Measurements from ENCODE around the gene UTP11. TPM values are rescaled to one million over a fixed set of nuclear protein-coding genes. Genes with fewer than 3 reads are reported as not detected.

UTP11 gene
- total RNA-seq, 1 donor from 2014 or later = 85.3 TPM

GRCh38 chr1:38003261-38004250 lies 9.0 kb upstream of the UTP11 start:
- DNase-seq = peak; percentile 84

GRCh38 chr1:38004284-38005108 lies 8.0 kb upstream of the UTP11 start:
- no peak for DNase-seq

- peak; percentile 93 for DNase-seq
Observed at GRCh38 chr1:38005195-38006007, 7.1 kb upstream of the UTP11 start, which contains the start of gene FHL3. Gene FHL3, minus strand, starts transcription at chr1:38005514. Its CDS starts 6,102 bp downstream, at chr1:37999412.

GRCh38 chr1:38006008-38006828 lies 6.3 kb upstream of the UTP11 start:
- peak; percentile 84 for DNase-seq

GRCh38 chr1:38009088-38009840 lies 3.3 kb upstream of the UTP11 start:
- DNase-seq = peak; percentile 82

GRCh38 chr1:38009841-38010180 lies 2.7 kb upstream of the UTP11 start:
- DNase-seq = no peak

GRCh38 chr1:38013227-38013622 lies 691 bp downstream of the UTP11 start:
- no peak for DNase-seq

- DNase-seq = no peak
Observed at GRCh38 chr1:38014171-38014570, 1.6 kb downstream of the UTP11 start.

- no peak for DNase-seq
Observed at GRCh38 chr1:38014724-38015424, 2.3 kb downstream of the UTP11 start.

- peak; percentile 64 for DNase-seq
Observed at GRCh38 chr1:38015978-38016725, 3.6 kb downstream of the UTP11 start.

GRCh38 chr1:38018864-38019343 lies 6.4 kb downstream of the UTP11 start:
- DNase-seq = no peak

GRCh38 chr1:38020396-38020795 lies 7.9 kb downstream of the UTP11 start:
- DNase-seq = no peak

GRCh38 chr1:38021969-38022368 lies 9.4 kb downstream of the UTP11 start:
- DNase-seq = no peak

- DNase-seq = no peak
Observed at GRCh38 chr1:38022810-38023209, 10.3 kb downstream of the UTP11 start.

- DNase-seq = no peak
Observed at GRCh38 chr1:38025233-38025632, 12.7 kb downstream of the UTP11 start.

- no peak for DNase-seq
Observed at GRCh38 chr1:38025664-38026063, 13.1 kb downstream of the UTP11 start.

- DNase-seq = peak; percentile 76
Observed at GRCh38 chr1:38026592-38027200, 14.2 kb downstream of the UTP11 start.
